ENCODE measurements around the gene RPL22L1. TPM values are rescaled to one million over a fixed set of nuclear protein-coding genes. Genes with fewer than 3 reads are reported as not detected.

The RPL22L1 gene
- total RNA-seq, 1 donor from 2014 or later, result 43.7 TPM

DNA sequence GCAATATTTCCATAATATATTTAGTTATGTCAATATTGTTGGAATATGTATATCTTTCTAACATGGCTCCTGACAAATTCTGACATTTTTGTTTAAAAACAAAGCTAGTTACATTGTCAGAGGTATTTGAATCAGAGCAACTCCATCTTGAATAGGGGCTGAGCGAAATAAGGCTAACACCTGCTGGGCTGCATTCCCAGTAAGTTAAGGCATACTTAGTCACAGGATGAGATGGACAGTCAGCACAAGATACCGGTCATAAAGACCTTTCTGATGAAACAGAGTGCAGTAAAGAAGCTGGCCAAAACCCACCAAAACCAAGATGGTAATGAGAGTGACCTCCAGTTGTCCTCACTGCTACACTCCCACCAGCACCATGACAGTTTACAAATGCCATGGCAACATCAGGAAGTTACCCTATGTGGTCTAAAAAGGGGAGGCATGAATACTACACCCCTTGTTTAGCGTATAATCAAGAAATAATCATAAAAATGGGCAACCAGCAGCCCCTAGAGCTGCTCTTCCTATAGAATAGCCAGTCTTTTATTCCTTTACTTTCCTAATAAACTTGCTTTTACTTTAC, 30.4 kb downstream of the RPL22L1 start:
- H3K36me3 Mint-ChIP-seq (ENCODE audit: unreplicated experiment), result peaks cover 2% of the 10 kb centered on the region
- peaks cover 8% of the 10 kb centered on the region for H3K27me3 Mint-ChIP-seq (ENCODE audit: unreplicated experiment)
- DNase-seq (ENCODE audit: extremely low spot score, unreplicated experiment), result no peak
- no peak overlapping the region for H3K4me3 Mint-ChIP-seq (ENCODE audit: unreplicated experiment)
- TF ChIP-seq, protein P1, sequence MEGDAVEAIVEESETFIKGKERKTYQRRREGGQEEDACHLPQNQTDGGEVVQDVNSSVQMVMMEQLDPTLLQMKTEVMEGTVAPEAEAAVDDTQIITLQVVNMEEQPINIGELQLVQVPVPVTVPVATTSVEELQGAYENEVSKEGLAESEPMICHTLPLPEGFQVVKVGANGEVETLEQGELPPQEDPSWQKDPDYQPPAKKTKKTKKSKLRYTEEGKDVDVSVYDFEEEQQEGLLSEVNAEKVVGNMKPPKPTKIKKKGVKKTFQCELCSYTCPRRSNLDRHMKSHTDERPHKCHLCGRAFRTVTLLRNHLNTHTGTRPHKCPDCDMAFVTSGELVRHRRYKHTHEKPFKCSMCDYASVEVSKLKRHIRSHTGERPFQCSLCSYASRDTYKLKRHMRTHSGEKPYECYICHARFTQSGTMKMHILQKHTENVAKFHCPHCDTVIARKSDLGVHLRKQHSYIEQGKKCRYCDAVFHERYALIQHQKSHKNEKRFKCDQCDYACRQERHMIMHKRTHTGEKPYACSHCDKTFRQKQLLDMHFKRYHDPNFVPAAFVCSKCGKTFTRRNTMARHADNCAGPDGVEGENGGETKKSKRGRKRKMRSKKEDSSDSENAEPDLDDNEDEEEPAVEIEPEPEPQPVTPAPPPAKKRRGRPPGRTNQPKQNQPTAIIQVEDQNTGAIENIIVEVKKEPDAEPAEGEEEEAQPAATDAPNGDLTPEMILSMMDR (IDR thresholded peaks at IDR 0.05), result no peak
- H3K27ac Mint-ChIP-seq (ENCODE audit: unreplicated experiment), result peak overlapping the region; percentile 59
- H3K4me1 Mint-ChIP-seq (ENCODE audit: unreplicated experiment), result peaks cover 41% of the 10 kb centered on the region
- no peaks in the 10 kb centered on the region for H3K9me3 Mint-ChIP-seq (ENCODE audit: unreplicated experiment)

DNA sequence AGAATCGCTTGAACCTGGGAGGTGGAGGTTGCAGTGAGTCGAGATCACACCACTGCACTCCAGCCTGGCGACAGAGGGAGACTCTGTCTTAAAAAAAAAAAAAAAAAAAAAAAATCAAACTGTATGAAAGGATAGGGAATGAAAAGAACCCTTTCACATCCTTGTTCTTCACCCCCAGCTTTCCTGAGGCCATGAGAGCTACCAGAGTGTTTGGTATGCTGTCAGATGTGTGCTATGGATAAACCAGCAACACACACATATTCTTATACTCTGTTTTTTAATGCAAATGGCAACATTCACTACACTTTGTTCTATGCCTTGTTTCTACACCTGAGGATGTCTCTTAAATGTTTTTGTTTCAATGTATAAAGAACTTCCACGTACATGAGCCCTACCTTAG, 33.5 kb downstream of the RPL22L1 start:
- H3K4me1 Mint-ChIP-seq (ENCODE audit: unreplicated experiment), result peaks cover 31% of the 10 kb centered on the region
- peaks cover 2% of the 10 kb centered on the region for H3K36me3 Mint-ChIP-seq (ENCODE audit: unreplicated experiment)
- H3K9me3 Mint-ChIP-seq (ENCODE audit: unreplicated experiment), result no peaks in the 10 kb centered on the region
- DNase-seq (ENCODE audit: extremely low spot score, unreplicated experiment), result no peak
- no peak overlapping the region for H3K27ac Mint-ChIP-seq (ENCODE audit: unreplicated experiment)
- peaks cover 24% of the 10 kb centered on the region for H3K27me3 Mint-ChIP-seq (ENCODE audit: unreplicated experiment)
- H3K4me3 Mint-ChIP-seq (ENCODE audit: unreplicated experiment), result no peak overlapping the region
- TF ChIP-seq, protein P1 (IDR thresholded peaks at IDR 0.05), result no peak

DNA sequence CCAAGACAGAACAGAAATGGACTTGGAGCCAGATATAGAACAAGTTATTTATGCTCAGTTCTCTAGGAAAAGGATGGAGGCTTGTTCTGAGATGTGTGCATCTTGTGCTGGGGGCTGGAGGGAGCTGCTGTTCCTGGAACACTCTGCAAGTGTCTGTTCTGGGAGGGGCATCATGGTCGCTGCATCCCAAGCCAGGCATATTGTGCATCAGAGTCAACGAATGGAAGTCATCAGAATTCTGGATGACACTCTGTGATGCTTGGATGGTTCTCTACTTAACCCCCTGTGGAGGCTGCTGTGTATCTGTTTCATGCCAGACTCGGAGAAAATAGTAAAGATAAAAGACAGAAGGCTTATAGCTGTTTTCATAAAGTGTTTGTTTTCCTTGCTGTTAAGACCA, 34.7 kb downstream of the RPL22L1 start:
- TF ChIP-seq, protein P1 (IDR thresholded peaks at IDR 0.05), result no peak
- H3K4me1 Mint-ChIP-seq (ENCODE audit: unreplicated experiment), result peaks cover 22% of the 10 kb centered on the region
- H3K9me3 Mint-ChIP-seq (ENCODE audit: unreplicated experiment), result no peaks in the 10 kb centered on the region
- no peak overlapping the region for H3K27ac Mint-ChIP-seq (ENCODE audit: unreplicated experiment)
- H3K36me3 Mint-ChIP-seq (ENCODE audit: unreplicated experiment), result peaks cover 2% of the 10 kb centered on the region
- H3K4me3 Mint-ChIP-seq (ENCODE audit: unreplicated experiment), result no peak overlapping the region
- no peak for DNase-seq (ENCODE audit: extremely low spot score, unreplicated experiment)
- H3K27me3 Mint-ChIP-seq (ENCODE audit: unreplicated experiment), result peaks cover 25% of the 10 kb centered on the region

DNA sequence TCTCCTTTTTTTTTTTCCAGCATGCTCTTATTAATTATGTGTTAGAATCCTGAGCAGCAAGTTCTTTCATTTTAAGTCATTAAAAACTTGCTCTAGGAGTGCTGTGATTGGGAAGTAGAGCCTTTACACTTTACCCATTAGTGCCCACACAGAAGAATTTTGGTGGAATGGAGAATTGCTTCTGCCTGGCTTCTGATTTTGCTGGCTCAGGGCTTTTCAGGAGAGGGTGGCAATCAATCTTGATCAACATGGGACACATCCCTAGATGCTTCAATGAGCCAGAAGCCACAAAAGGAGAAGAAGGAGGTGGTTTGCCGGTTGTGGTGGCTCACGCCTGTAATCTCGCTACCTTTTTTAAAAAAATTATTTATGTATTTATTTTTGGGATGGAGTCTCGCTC, 39.4 kb downstream of the RPL22L1 start:
- H3K4me3 Mint-ChIP-seq (ENCODE audit: unreplicated experiment), result no peak overlapping the region
- no peak for DNase-seq (ENCODE audit: extremely low spot score, unreplicated experiment)
- peaks cover 11% of the 10 kb centered on the region for H3K4me1 Mint-ChIP-seq (ENCODE audit: unreplicated experiment)
- H3K9me3 Mint-ChIP-seq (ENCODE audit: unreplicated experiment), result no peaks in the 10 kb centered on the region
- no peaks in the 10 kb centered on the region for H3K36me3 Mint-ChIP-seq (ENCODE audit: unreplicated experiment)
- H3K27ac Mint-ChIP-seq (ENCODE audit: unreplicated experiment), result no peak overlapping the region
- H3K27me3 Mint-ChIP-seq (ENCODE audit: unreplicated experiment), result peaks cover 35% of the 10 kb centered on the region
- TF ChIP-seq, protein P1 (IDR thresholded peaks at IDR 0.05), result no peak

DNA sequence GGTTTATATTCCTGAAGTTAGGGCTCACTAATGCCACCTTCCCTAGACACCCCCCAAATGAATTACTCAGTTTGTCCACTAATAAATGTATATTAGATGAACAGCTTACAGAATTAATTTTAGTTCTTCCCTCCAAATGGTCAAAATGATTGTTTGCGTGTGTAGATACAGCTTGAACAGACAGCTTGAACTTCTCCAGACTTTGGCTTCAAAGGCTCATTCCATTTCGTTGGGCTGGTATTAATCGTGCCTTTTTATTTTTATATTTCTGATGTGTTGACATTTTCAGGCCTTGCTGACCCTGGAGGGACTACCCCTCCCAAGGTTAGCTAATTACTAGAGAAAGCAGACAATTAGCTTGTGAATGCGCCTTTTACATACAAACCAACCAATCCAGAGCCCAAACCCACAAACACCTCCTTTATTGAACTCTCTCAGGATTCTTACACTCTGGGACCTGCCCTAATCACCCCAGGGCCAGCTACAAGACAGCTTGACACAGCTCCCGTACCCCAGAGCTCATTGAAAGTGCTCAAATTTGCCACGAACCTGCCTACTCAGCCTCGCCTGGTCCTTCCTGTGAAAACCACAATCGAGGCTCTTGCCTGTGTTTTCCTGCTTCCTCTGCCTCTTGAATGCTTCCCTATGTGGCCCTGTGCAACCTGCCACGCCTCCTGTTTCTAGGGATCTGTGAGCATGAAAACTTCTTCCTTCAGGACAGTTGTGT, 40.3 kb downstream of the RPL22L1 start:
- H3K27me3 Mint-ChIP-seq (ENCODE audit: unreplicated experiment), result peaks cover 32% of the 10 kb centered on the region
- TF ChIP-seq, protein P1 (IDR thresholded peaks at IDR 0.05), result no peak
- peaks cover 6% of the 10 kb centered on the region for H3K4me1 Mint-ChIP-seq (ENCODE audit: unreplicated experiment)
- H3K4me3 Mint-ChIP-seq (ENCODE audit: unreplicated experiment), result no peak overlapping the region
- no peaks in the 10 kb centered on the region for H3K36me3 Mint-ChIP-seq (ENCODE audit: unreplicated experiment)
- DNase-seq (ENCODE audit: extremely low spot score, unreplicated experiment), result no peak
- no peaks in the 10 kb centered on the region for H3K9me3 Mint-ChIP-seq (ENCODE audit: unreplicated experiment)
- no peak overlapping the region for H3K27ac Mint-ChIP-seq (ENCODE audit: unreplicated experiment)
